ENCODE results near the gene HLA-DPA1. TPM values are rescaled to one million over a fixed set of nuclear protein-coding genes. Genes with fewer than 3 reads are reported as not detected.
"Not testable (repeated sequence)": the region's sequence is repeated elsewhere in the genome, so short reads cannot be mapped to it uniquely, and the experiment has no call there.

Gene HLA-DPA1
- total RNA-seq, 1 experiment from 2014 or later, result 4.9 TPM

GRCh38 chr6:33065312-33065711 lies 8.1 kb downstream of the HLA-DPA1 start:
- no peaks in the 10 kb centered on the region for H3K27me3 ChIP-seq (ENCODE audit: control insufficient read depth, insufficient read depth, low read length)
- no peaks in the 10 kb centered on the region for H3K36me3 ChIP-seq (replicated peaks; ENCODE audit: control insufficient read depth, insufficient read depth, low read length)
- DNase-seq, result no peak
- no peak overlapping the region for H3K4me3 ChIP-seq (ENCODE audit: insufficient read depth, low read depth, low read length)

GRCh38 chr6:33064723-33065122 lies 8.7 kb downstream of the HLA-DPA1 start:
- Histone ChIP-seq H3K4me3 (ENCODE audit: insufficient read depth, low read depth, low read length) (no peak overlapping the region), H3K36me3 (replicated peaks; ENCODE audit: control insufficient read depth, insufficient read depth, low read length) (no peaks in the 10 kb centered on the region), H3K27me3 (ENCODE audit: control insufficient read depth, insufficient read depth, low read length) (no peaks in the 10 kb centered on the region)
- no peak for DNase-seq

- DNase-seq; H3K36me3 ChIP-seq (replicated peaks; ENCODE audit: control insufficient read depth, insufficient read depth, low read length); H3K4me3 ChIP-seq (ENCODE audit: insufficient read depth, low read depth, low read length); H3K27me3 ChIP-seq (ENCODE audit: control insufficient read depth, insufficient read depth, low read length): not testable (repeated sequence)
These were observed 10.0 kb downstream of the HLA-DPA1 start for GRCh38 chr6:33063435-33063834.

- Histone ChIP-seq H3K4me3 (ENCODE audit: insufficient read depth, low read depth, low read length) (no peak overlapping the region), H3K36me3 (replicated peaks; ENCODE audit: control insufficient read depth, insufficient read depth, low read length) (no peaks in the 10 kb centered on the region), H3K27me3 (ENCODE audit: control insufficient read depth, insufficient read depth, low read length) (no peaks in the 10 kb centered on the region)
- DNase-seq, result no peak
These were observed 11.5 kb downstream of the HLA-DPA1 start for GRCh38 chr6:33061987-33062386.

GRCh38 chr6:33057222-33058150 lies 16.0 kb downstream of the HLA-DPA1 start:
- Histone ChIP-seq H3K4me3 (ENCODE audit: insufficient read depth, low read depth, low read length) (no peak overlapping the region), H3K27me3 (ENCODE audit: control insufficient read depth, insufficient read depth, low read length) (no peaks in the 10 kb centered on the region), H3K36me3 (replicated peaks; ENCODE audit: control insufficient read depth, insufficient read depth, low read length) (no peaks in the 10 kb centered on the region)
- DNase-seq, result no peak

- no peaks in the 10 kb centered on the region for H3K27me3 ChIP-seq (ENCODE audit: control insufficient read depth, insufficient read depth, low read length)
- DNase-seq, result no peak
- H3K36me3 ChIP-seq (replicated peaks; ENCODE audit: control insufficient read depth, insufficient read depth, low read length), result no peaks in the 10 kb centered on the region
- no peak overlapping the region for H3K4me3 ChIP-seq (ENCODE audit: insufficient read depth, low read depth, low read length)
These were observed 20.2 kb downstream of the HLA-DPA1 start for GRCh38 chr6:33053230-33053629.

- Histone ChIP-seq H3K27me3 (ENCODE audit: control insufficient read depth, insufficient read depth, low read length) (no peaks in the 10 kb centered on the region), H3K4me3 (ENCODE audit: insufficient read depth, low read depth, low read length) (no peak overlapping the region), H3K36me3 (replicated peaks; ENCODE audit: control insufficient read depth, insufficient read depth, low read length) (no peaks in the 10 kb centered on the region)
- no peak for DNase-seq
These were observed 20.8 kb downstream of the HLA-DPA1 start for GRCh38 chr6:33052627-33053026.

- no peak overlapping the region for H3K4me3 ChIP-seq (ENCODE audit: insufficient read depth, low read depth, low read length)
- no peaks in the 10 kb centered on the region for H3K27me3 ChIP-seq (ENCODE audit: control insufficient read depth, insufficient read depth, low read length)
- no peak for DNase-seq
- no peaks in the 10 kb centered on the region for H3K36me3 ChIP-seq (replicated peaks; ENCODE audit: control insufficient read depth, insufficient read depth, low read length)
These were observed 23.2 kb downstream of the HLA-DPA1 start for GRCh38 chr6:33050014-33050810.

- no peak for DNase-seq
These were observed 24.0 kb downstream of the HLA-DPA1 start for GRCh38 chr6:33049323-33050013.

GRCh38 chr6:33040157-33040556 lies 33.3 kb downstream of the HLA-DPA1 start:
- H3K4me3 ChIP-seq (ENCODE audit: insufficient read depth, low read depth, low read length), result no peak overlapping the region
- no peak for DNase-seq
- H3K27me3 ChIP-seq (ENCODE audit: control insufficient read depth, insufficient read depth, low read length), result no peaks in the 10 kb centered on the region
- H3K36me3 ChIP-seq (replicated peaks; ENCODE audit: control insufficient read depth, insufficient read depth, low read length), result no peaks in the 10 kb centered on the region

More at GRCh38 chr6:33049323-33050013, 24.0 kb downstream of the HLA-DPA1 start:
- no peaks in the 10 kb centered on the region for H3K27me3 ChIP-seq (ENCODE audit: control insufficient read depth, insufficient read depth, low read length)
- H3K36me3 ChIP-seq (replicated peaks; ENCODE audit: control insufficient read depth, insufficient read depth, low read length), result no peaks in the 10 kb centered on the region
- no peak overlapping the region for H3K4me3 ChIP-seq (ENCODE audit: insufficient read depth, low read depth, low read length)

GRCh38 chr6:33036535-33036934 lies 36.9 kb downstream of the HLA-DPA1 start:
- Histone ChIP-seq H3K4me3 (ENCODE audit: insufficient read depth, low read depth, low read length) (no peak overlapping the region), H3K27me3 (ENCODE audit: control insufficient read depth, insufficient read depth, low read length) (no peaks in the 10 kb centered on the region), H3K36me3 (replicated peaks; ENCODE audit: control insufficient read depth, insufficient read depth, low read length) (no peaks in the 10 kb centered on the region)
- no peak for DNase-seq

GRCh38 chr6:33034554-33034953 lies 38.9 kb downstream of the HLA-DPA1 start:
- Histone ChIP-seq H3K36me3 (replicated peaks; ENCODE audit: control insufficient read depth, insufficient read depth, low read length) (no peaks in the 10 kb centered on the region), H3K4me3 (ENCODE audit: insufficient read depth, low read depth, low read length) (no peak overlapping the region), H3K27me3 (ENCODE audit: control insufficient read depth, insufficient read depth, low read length) (peaks cover 2% of the 10 kb centered on the region; the same call in 1 of the 2 replicates)
- no peak for DNase-seq

- DNase-seq, result no peak
- Histone ChIP-seq H3K36me3 (replicated peaks; ENCODE audit: control insufficient read depth, insufficient read depth, low read length) (no peaks in the 10 kb centered on the region), H3K27me3 (ENCODE audit: control insufficient read depth, insufficient read depth, low read length) (peaks cover 2% of the 10 kb centered on the region; the same call in 1 of the 2 replicates), H3K4me3 (ENCODE audit: insufficient read depth, low read depth, low read length) (no peak overlapping the region)
These were observed 43.2 kb downstream of the HLA-DPA1 start for GRCh38 chr6:33030245-33030644.

Measured in H7 (cell line).